PC-3 (cell line): ENCODE measurements around the gene SUSD4. TPM values are rescaled to one million over a fixed set of nuclear protein-coding genes. Genes with fewer than 3 reads are reported as not detected.

Experiments used
- ATAC-seq: fragments of 200-7000 bp; cut with Tn5 transposase; 2 replicates; pipeline ENCODE4 v1.9.1; 2020; ENCODE audit warnings: mild to moderate bottlenecking, moderate library complexity
- BruUV-seq: library from RNA; stranded (reverse); fragments of 400-500 nt; replicated peaks from 2 replicates; lab custom pipeline; 2021; lab: Mats Ljungman, UMichigan
- CTCF ChIA-PET: fragments of 300-600 bp; sonication (Branson Sonifier 250); formaldehyde crosslinking; loops from one replicate; lab custom pipeline; 2022; ENCODE audit warnings: antibody characterized with exemption; lab: Charles Lee
- POLR2A ChIA-PET: fragments of 300-600 bp; sonication (Branson Sonifier 250); formaldehyde crosslinking; loops from one replicate; lab custom pipeline; 2022; ENCODE audit warnings: antibody characterized with exemption; ENCODE audit not compliant: unreplicated experiment; lab: Charles Lee
- DNase-seq: peaks from one replicate; pipeline ENCODE4 v3.0.0-alpha.2; 2015
- H2AFZ ChIP-seq: fragments of 300-600 bp; sonication (generic); 2 replicates; pipeline ENCODE4 v1.6.0; 2016; ENCODE audit warnings: antibody characterized with exemption, low read length
- H3F3A ChIP-seq: fragments of 300-600 bp; sonication (generic); one replicate; pipeline ENCODE4 v1.6.0; 2017; ENCODE audit warnings: antibody characterized with exemption, low read length, control low read depth, mild to moderate bottlenecking; ENCODE audit not compliant: unreplicated experiment
- H3K27ac ChIP-seq: fragments of 300-600 bp; sonication (generic); 2 replicates; pipeline ENCODE4 v1.5.1; 2016; ENCODE audit warnings: mild to moderate bottlenecking, low read length
- H3K27me3 ChIP-seq: fragments of 300-600 bp; sonication (generic); 2 replicates; pipeline ENCODE4 v1.6.1; 2016; ENCODE audit warnings: low read length, mixed read lengths
- H3K36me3 ChIP-seq: fragments of 300-600 bp; sonication (generic); 2 replicates; pipeline ENCODE4 v1.6.1; 2016; ENCODE audit warnings: low read depth, mixed run types, low read length, mixed read lengths
- H3K4me1 ChIP-seq: fragments of 300-600 bp; sonication (generic); 2 replicates; pipeline ENCODE4 v1.5.1; 2016; ENCODE audit warnings: low read length; ENCODE audit not compliant: insufficient read depth
- H3K4me2 ChIP-seq: fragments of 300-600 bp; sonication (generic); 2 replicates; pipeline ENCODE4 v1.6.0; 2016; ENCODE audit warnings: low read length
- H3K4me3 ChIP-seq: fragments of 300-600 bp; sonication (generic); 2 replicates; pipeline ENCODE4 v1.5.1; 2016; ENCODE audit warnings: mild to moderate bottlenecking, low read length, mixed read lengths
- H3K79me2 ChIP-seq: fragments of 300-600 bp; sonication (generic); 2 replicates; pipeline ENCODE4 v1.6.1; 2017; ENCODE audit warnings: low read length, mixed read lengths
- H3K9ac ChIP-seq: fragments of 300-600 bp; sonication (generic); 2 replicates; pipeline ENCODE4 v1.6.0; 2016; ENCODE audit warnings: mild to moderate bottlenecking, low read length
- H3K9me2 ChIP-seq: fragments of 300-600 bp; sonication (generic); replicated peaks from 2 replicates; pipeline ENCODE4 v1.6.1; 2016; ENCODE audit warnings: mixed run types, low read length, mixed read lengths
- H3K9me3 ChIP-seq: fragments of 300-600 bp; sonication (generic); 2 replicates; pipeline ENCODE4 v1.6.1; 2016; ENCODE audit warnings: low read length, mixed read lengths
- H4K20me1 ChIP-seq: fragments of 300-600 bp; sonication (generic); 2 replicates; pipeline ENCODE4 v1.6.1; 2016; ENCODE audit warnings: low read length, mixed read lengths
- CTCF ChIP-seq: fragments of 300-600 bp; sonication (generic); conservative IDR thresholded peaks from 2 replicates; pipeline ENCODE4 v1.5.1; 2017; ENCODE audit warnings: antibody characterized with exemption, low read depth, mild to moderate bottlenecking, low read length
- EZH2 ChIP-seq: fragments of 300-600 bp; sonication (generic); IDR thresholded peaks from one replicate; pipeline ENCODE4 v1.6.1; 2017; ENCODE audit warnings: antibody characterized with exemption, mild to moderate bottlenecking, low read length; ENCODE audit not compliant: unreplicated experiment
- EZH2phosphoT487 ChIP-seq: fragments of 300-600 bp; sonication (generic); IDR thresholded peaks from 2 replicates; pipeline ENCODE4 v1.6.1; 2018; ENCODE audit warnings: mild to moderate bottlenecking, antibody characterized with exemption, low read length, borderline replicate concordance
- intact Hi-C: fragments of 100-400 bp; cut with micrococcal nuclease; formaldehyde crosslinking; loops from 2 replicates; pipeline ENCODE4 v1.9.0; 2023
- total RNA-seq: library from RNA; depleted of rRNA; stranded (reverse); fragments of >200 nt; gene quantifications from 2 replicates; pipeline ENCODE4 v1.2.3, GENCODE V29; 2014

Gene SUSD4
- total RNA-seq, 1 experiment from 2014 or later = 5.2 TPM

- CTCF ChIA-PET = no interaction called here
These were observed 48.3 kb downstream of the SUSD4 start for GRCh38 chr1:223315665-223316064.

GRCh38 chr1:223313415-223313754, 50.6 kb downstream of the SUSD4 start:
- Histone ChIP-seq H3K4me2 (no peak overlapping the region), H3K27ac (no peak overlapping the region), H3K36me3 (no peaks in the 10 kb centered on the region), H4K20me1 (no peaks in the 10 kb centered on the region), H3F3A (no peaks in the 10 kb centered on the region), H3K27me3 (0 out of 2 replicates have a peak, but pooled peaks cover 5% of the 10 kb centered on the region), H3K4me3 (no peak overlapping the region), H3K9ac (no peak overlapping the region), H2AFZ (no peak overlapping the region), H3K9me2 (no peaks in the 10 kb centered on the region), H3K79me2 (no peaks in the 10 kb centered on the region), H3K9me3 (no peaks in the 10 kb centered on the region), H3K4me1 (no peaks in the 10 kb centered on the region)
- CTCF ChIA-PET = no interaction called here
- ATAC-seq = no peak
- POLR2A ChIA-PET = no interaction called here
- no peak for TF ChIP-seq EZH2phosphoT487
- no peak for TF ChIP-seq EZH2
- TF ChIP-seq CTCF = no peak
- no TSS peak for BruUV-seq
- intact Hi-C loops = no loop called here
- DNase-seq = no peak

More at GRCh38 chr1:223315665-223316064, 48.3 kb downstream of the SUSD4 start:
- Histone ChIP-seq H3K9me2 (no peaks in the 10 kb centered on the region), H3K9me3 (no peaks in the 10 kb centered on the region), H3K4me3 (no peak overlapping the region), H3K4me2 (no peak overlapping the region), H2AFZ (no peak overlapping the region), H3K27me3 (peaks cover 17% of the 10 kb centered on the region), H3F3A (no peaks in the 10 kb centered on the region), H3K79me2 (no peaks in the 10 kb centered on the region), H3K27ac (no peak overlapping the region), H3K4me1 (no peaks in the 10 kb centered on the region), H3K36me3 (no peaks in the 10 kb centered on the region), H4K20me1 (no peaks in the 10 kb centered on the region), H3K9ac (no peak overlapping the region)
- no TSS peak for BruUV-seq
- no peak for TF ChIP-seq EZH2
- TF ChIP-seq EZH2phosphoT487 = no peak
- no peak for TF ChIP-seq CTCF
- POLR2A ChIA-PET = no interaction called here
- intact Hi-C loops = no loop called here
- no peak for ATAC-seq
- no peak for DNase-seq

- intact Hi-C loops = no loop called here
- Histone ChIP-seq H3K9ac (no peak overlapping the region), H2AFZ (no peak overlapping the region), H3K27me3 (0 out of 2 replicates have a peak, but pooled peaks cover 5% of the 10 kb centered on the region), H3K79me2 (no peaks in the 10 kb centered on the region), H3K4me1 (no peaks in the 10 kb centered on the region), H3K4me2 (no peak overlapping the region), H4K20me1 (no peaks in the 10 kb centered on the region), H3K36me3 (no peaks in the 10 kb centered on the region), H3K4me3 (no peak overlapping the region), H3K9me2 (no peaks in the 10 kb centered on the region), H3K27ac (no peak overlapping the region), H3K9me3 (no peaks in the 10 kb centered on the region), H3F3A (no peaks in the 10 kb centered on the region)
- no TSS peak for BruUV-seq
- ChIA-PET CTCF (no interaction called here), POLR2A (no interaction called here)
- TF ChIP-seq CTCF (no peak), EZH2phosphoT487 (no peak), EZH2 (no peak)
- ATAC-seq (no peak), DNase-seq (no peak)
These were observed 51.1 kb downstream of the SUSD4 start for GRCh38 chr1:223312705-223313414.
